HG03097 (cell line): ENCODE results near the gene RIPK4.

Source experiments
- ATAC-seq: cut with Tn5 transposase; IDR thresholded peaks from one replicate; pipeline ENCODE4 v1.9.1; 2021; ENCODE audit not compliant: unreplicated experiment, low FRiP score

Gene RIPK4

GRCh38 chr21:41766883-41767605 is at the start of gene RIPK4:
RIPK4 (minus strand) TSS chr21:41767052; CDS start chr21:41767041, 11 bp downstream.
- ATAC-seq, result no peak

GRCh38 chr21:41815652-41816582 is 49.1 kb upstream of the RIPK4 start:
- ATAC-seq, result no peak

- ATAC-seq, result no peak
Measured at GRCh38 chr21:41813226-41813625, 46.4 kb upstream of the RIPK4 start.

GRCh38 chr21:41812679-41813078 is 45.8 kb upstream of the RIPK4 start:
- no peak for ATAC-seq

GRCh38 chr21:41810597-41810932 is 43.7 kb upstream of the RIPK4 start:
- ATAC-seq, result no peak

- ATAC-seq, result no peak
Measured at GRCh38 chr21:41809891-41810596, 43.2 kb upstream of the RIPK4 start.

- no peak for ATAC-seq
Measured at GRCh38 chr21:41808846-41809245, 42.0 kb upstream of the RIPK4 start.

GRCh38 chr21:41808094-41808493 is 41.2 kb upstream of the RIPK4 start:
- no peak for ATAC-seq

- no peak for ATAC-seq
Measured at GRCh38 chr21:41806773-41807172, 39.9 kb upstream of the RIPK4 start.

- ATAC-seq, result no peak
Measured at GRCh38 chr21:41805643-41806042, 38.8 kb upstream of the RIPK4 start.

GRCh38 chr21:41805038-41805437 is 38.2 kb upstream of the RIPK4 start:
- ATAC-seq, result no peak

GRCh38 chr21:41804381-41804780 is 37.5 kb upstream of the RIPK4 start:
- ATAC-seq, result no peak

GRCh38 chr21:41803316-41803715 is 36.5 kb upstream of the RIPK4 start:
- ATAC-seq, result no peak

- ATAC-seq, result no peak
Measured at GRCh38 chr21:41802684-41803083, 35.8 kb upstream of the RIPK4 start.

- no peak for ATAC-seq
Measured at GRCh38 chr21:41802198-41802584, 35.3 kb upstream of the RIPK4 start.

GRCh38 chr21:41801321-41802197 is 34.7 kb upstream of the RIPK4 start:
- ATAC-seq, result no peak

GRCh38 chr21:41800425-41801320 is 33.8 kb upstream of the RIPK4 start:
- ATAC-seq, result no peak

GRCh38 chr21:41799763-41800162 is 32.9 kb upstream of the RIPK4 start:
- no peak for ATAC-seq

GRCh38 chr21:41798326-41798725 is 31.5 kb upstream of the RIPK4 start:
- no peak for ATAC-seq
